ENCODE results near the gene FHL1.

The FHL1 gene

DNA sequence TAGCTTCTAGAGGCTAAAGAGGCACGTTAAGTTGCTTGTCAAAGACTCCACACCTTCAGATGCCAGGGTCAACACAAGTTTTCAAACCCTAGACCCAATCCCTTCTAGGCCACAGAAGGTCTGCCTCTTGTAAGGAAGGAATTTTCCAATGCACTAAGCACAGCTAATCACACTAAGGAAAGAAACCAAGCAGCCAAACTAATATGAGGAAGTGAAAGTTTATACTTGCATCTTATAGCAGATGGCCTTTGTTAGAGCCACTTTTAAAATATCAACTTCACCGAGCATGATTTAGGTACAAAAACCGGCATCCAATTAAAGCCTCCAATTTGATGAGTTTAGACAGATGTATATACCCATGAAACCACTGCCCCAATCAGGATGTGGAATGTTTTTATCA, 9.9 kb downstream of the FHL1 start:
- no peak overlapping the region for H2AFZ ChIP-seq (ENCODE audit: low read depth, low read length)

DNA sequence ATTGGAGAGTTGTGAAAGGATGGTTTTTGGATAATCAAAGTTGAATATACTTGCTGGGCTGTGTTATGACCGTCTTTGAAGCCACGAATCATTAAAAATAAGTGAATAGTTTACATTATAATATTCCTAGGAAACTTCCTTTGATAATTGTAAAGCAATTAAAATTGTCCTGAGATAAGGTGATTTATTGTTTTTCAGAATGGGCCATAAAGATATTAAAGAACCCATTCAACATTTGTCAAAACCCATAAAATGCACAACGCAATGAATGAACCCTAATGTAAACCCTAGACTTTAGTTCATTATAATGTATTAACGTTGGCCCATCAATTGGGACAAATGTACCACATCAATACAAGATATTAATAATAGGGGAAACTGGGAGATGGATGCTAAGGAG, 11.4 kb downstream of the FHL1 start:
- DNase-seq (no peak), ATAC-seq (ENCODE audit: insufficient read depth, low read depth) (no peak)
- Histone ChIP-seq H2AFZ (ENCODE audit: low read depth, low read length) (no peak overlapping the region), H3K4me2 (ENCODE audit: insufficient read depth, low read length) (no peak overlapping the region), H3K27ac (ENCODE audit: low read length) (no peak overlapping the region), H4K20me1 (ENCODE audit: insufficient read depth, low read length) (no peaks in the 10 kb centered on the region), H3K9ac (ENCODE audit: low read depth, low read length) (no peak overlapping the region), H3K79me2 (ENCODE audit: insufficient read depth, low read length) (no peaks in the 10 kb centered on the region), H3K4me3 (ENCODE audit: low read depth in 1 of 2, low read length in 2 of 2) (no peak overlapping the region), H3K4me1 (ENCODE audit: insufficient read depth, low read length) (no peaks in the 10 kb centered on the region), H3K9me3 (ENCODE audit: insufficient read depth, low read length, severe bottlenecking) (no peaks in the 10 kb centered on the region), H3K27me3 (ENCODE audit: insufficient read depth, low read length, poor library complexity) (no peaks in the 10 kb centered on the region), H3K36me3 (ENCODE audit: insufficient read depth, low read length) (no peaks in the 10 kb centered on the region)
- TF ChIP-seq EZH2 (IDR thresholded peaks at IDR 0.05; ENCODE audit: borderline replicate concordance, low read depth, low read length, severe bottlenecking) (no peak), CTCF (IDR thresholded peaks at IDR 0.05; ENCODE audit: borderline replicate concordance, extremely low read depth, low read length, poor library complexity, severe bottlenecking) (no peak)

More for the DNA sequence above, 9.9 kb downstream of the FHL1 start:
- H4K20me1 ChIP-seq (ENCODE audit: insufficient read depth, low read length): no peaks in the 10 kb centered on the region
- no peak overlapping the region for H3K4me2 ChIP-seq (ENCODE audit: insufficient read depth, low read length)
- H3K36me3 ChIP-seq (ENCODE audit: insufficient read depth, low read length): no peaks in the 10 kb centered on the region
- no peak overlapping the region for H3K27ac ChIP-seq (ENCODE audit: low read length)
- ATAC-seq (ENCODE audit: insufficient read depth, low read depth) (no peak), DNase-seq (no peak)
- H3K4me3 ChIP-seq (ENCODE audit: low read depth in 1 of 2, low read length in 2 of 2): no peak overlapping the region
- H3K9ac ChIP-seq (ENCODE audit: low read depth, low read length): no peak overlapping the region
- no peaks in the 10 kb centered on the region for H3K9me3 ChIP-seq (ENCODE audit: insufficient read depth, low read length, severe bottlenecking)
- H3K27me3 ChIP-seq (ENCODE audit: insufficient read depth, low read length, poor library complexity): no peaks in the 10 kb centered on the region
- H3K4me1 ChIP-seq (ENCODE audit: insufficient read depth, low read length): no peaks in the 10 kb centered on the region
- TF ChIP-seq CTCF (IDR thresholded peaks at IDR 0.05; ENCODE audit: borderline replicate concordance, extremely low read depth, low read length, poor library complexity, severe bottlenecking) (no peak), EZH2 (IDR thresholded peaks at IDR 0.05; ENCODE audit: borderline replicate concordance, low read depth, low read length, severe bottlenecking) (no peak)
- H3K79me2 ChIP-seq (ENCODE audit: insufficient read depth, low read length): no peaks in the 10 kb centered on the region

DNA sequence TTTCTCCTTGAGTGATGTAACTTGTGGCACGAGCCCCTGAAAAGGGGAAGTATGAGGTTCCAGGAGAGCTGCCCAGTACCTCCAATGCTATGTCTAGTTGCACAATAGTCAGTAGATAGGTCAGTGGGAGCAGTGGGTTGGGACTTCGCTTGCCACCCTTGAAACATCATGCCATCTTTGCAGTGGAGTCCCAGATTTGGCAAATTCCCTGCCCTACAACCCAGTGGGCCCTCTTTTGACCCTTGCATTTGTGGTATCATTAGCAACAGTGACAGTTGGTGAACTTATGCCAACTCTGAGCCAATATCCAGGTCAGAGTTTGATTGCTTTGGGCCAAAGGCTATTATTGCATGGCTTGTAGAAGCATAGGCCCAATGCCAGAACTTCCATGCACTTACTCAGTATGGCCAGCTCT, 12.3 kb downstream of the FHL1 start:
- H3K27ac ChIP-seq (ENCODE audit: low read length): no peak overlapping the region
- H3K27me3 ChIP-seq (ENCODE audit: insufficient read depth, low read length, poor library complexity): no peaks in the 10 kb centered on the region
- H2AFZ ChIP-seq (ENCODE audit: low read depth, low read length): no peak overlapping the region
- no peak overlapping the region for H3K9ac ChIP-seq (ENCODE audit: low read depth, low read length)
- no peaks in the 10 kb centered on the region for H3K9me3 ChIP-seq (ENCODE audit: insufficient read depth, low read length, severe bottlenecking)
- H3K36me3 ChIP-seq (ENCODE audit: insufficient read depth, low read length): no peaks in the 10 kb centered on the region
- no peak overlapping the region for H3K4me3 ChIP-seq (ENCODE audit: low read depth in 1 of 2, low read length in 2 of 2)
- H4K20me1 ChIP-seq (ENCODE audit: insufficient read depth, low read length): no peaks in the 10 kb centered on the region
- ATAC-seq (ENCODE audit: insufficient read depth, low read depth) (no peak), DNase-seq (no peak)
- no peak for TF ChIP-seq CTCF (IDR thresholded peaks at IDR 0.05; ENCODE audit: borderline replicate concordance, extremely low read depth, low read length, poor library complexity, severe bottlenecking)
- TF ChIP-seq EZH2 (IDR thresholded peaks at IDR 0.05; ENCODE audit: borderline replicate concordance, low read depth, low read length, severe bottlenecking): no peak
- no peaks in the 10 kb centered on the region for H3K79me2 ChIP-seq (ENCODE audit: insufficient read depth, low read length)
- H3K4me1 ChIP-seq (ENCODE audit: insufficient read depth, low read length): no peaks in the 10 kb centered on the region
- H3K4me2 ChIP-seq (ENCODE audit: insufficient read depth, low read length): no peak overlapping the region
